NB4 (cell line): ENCODE measurements around the gene DPPA3.
"Not testable (repeated sequence)": the region's sequence is repeated elsewhere in the genome, so short reads cannot be mapped to it uniquely, and the experiment has no call there.

Experiments
- DNase-seq: peaks from one replicate; pipeline ENCODE4 v3.0.0; 2010; ENCODE audit warnings: low read depth
- H3K4me3 ChIP-seq: one replicate; pipeline ENCODE4 v1.5.1; 2011; ENCODE audit warnings: mild to moderate bottlenecking, low read depth, low read length, moderate library complexity
- MYC ChIP-seq: IDR thresholded peaks from 2 replicates; pipeline ENCODE4 v1.6.1; 2011; ENCODE audit warnings: low read depth, low read length
- POLR2A ChIP-seq: IDR thresholded peaks from 2 replicates; pipeline ENCODE4 v1.6.1; 2011; ENCODE audit warnings: mild to moderate bottlenecking; ENCODE audit not compliant: insufficient read length; ENCODE audit errors: extremely low read depth
- TF ChIP-seq, protein P1 (sequence below): IDR thresholded peaks from one replicate; pipeline ENCODE4 v1.5.1; 2012; ENCODE audit warnings: low read depth, low read length
- TF ChIP-seq, protein P2 (sequence below): IDR thresholded peaks from 2 replicates; pipeline ENCODE4 v1.6.1; 2011; ENCODE audit warnings: low read depth, low read length

DPPA3 gene

DNA sequence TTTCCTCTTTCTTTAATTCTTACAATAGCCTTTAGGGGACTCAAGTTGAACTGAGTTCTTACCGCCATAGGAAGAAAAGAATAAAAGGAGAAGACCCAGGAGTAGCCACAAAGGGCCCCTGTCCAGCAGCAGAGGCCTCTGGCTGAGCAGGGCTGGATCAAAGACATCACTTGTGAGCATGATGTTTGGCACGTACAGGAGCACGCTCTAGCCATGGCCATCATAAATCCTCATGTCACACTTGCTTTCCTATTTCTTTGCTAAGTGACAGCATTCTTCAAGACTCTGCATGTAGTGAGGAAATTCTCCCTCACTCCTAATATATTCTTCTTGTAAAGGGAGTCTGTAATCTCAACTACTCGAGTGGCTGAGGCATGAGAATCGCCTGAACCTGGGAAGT is 20.3 kb downstream of the DPPA3 start:
- no peak for DNase-seq
- no peak for TF ChIP-seq POLR2A
- TF ChIP-seq, protein P1, sequence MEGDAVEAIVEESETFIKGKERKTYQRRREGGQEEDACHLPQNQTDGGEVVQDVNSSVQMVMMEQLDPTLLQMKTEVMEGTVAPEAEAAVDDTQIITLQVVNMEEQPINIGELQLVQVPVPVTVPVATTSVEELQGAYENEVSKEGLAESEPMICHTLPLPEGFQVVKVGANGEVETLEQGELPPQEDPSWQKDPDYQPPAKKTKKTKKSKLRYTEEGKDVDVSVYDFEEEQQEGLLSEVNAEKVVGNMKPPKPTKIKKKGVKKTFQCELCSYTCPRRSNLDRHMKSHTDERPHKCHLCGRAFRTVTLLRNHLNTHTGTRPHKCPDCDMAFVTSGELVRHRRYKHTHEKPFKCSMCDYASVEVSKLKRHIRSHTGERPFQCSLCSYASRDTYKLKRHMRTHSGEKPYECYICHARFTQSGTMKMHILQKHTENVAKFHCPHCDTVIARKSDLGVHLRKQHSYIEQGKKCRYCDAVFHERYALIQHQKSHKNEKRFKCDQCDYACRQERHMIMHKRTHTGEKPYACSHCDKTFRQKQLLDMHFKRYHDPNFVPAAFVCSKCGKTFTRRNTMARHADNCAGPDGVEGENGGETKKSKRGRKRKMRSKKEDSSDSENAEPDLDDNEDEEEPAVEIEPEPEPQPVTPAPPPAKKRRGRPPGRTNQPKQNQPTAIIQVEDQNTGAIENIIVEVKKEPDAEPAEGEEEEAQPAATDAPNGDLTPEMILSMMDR, result no peak
- TF ChIP-seq MYC, result no peak
- TF ChIP-seq, protein P2, sequence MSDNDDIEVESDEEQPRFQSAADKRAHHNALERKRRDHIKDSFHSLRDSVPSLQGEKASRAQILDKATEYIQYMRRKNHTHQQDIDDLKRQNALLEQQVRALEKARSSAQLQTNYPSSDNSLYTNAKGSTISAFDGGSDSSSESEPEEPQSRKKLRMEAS, result no peak
- no peak overlapping the region for H3K4me3 ChIP-seq

DNA sequence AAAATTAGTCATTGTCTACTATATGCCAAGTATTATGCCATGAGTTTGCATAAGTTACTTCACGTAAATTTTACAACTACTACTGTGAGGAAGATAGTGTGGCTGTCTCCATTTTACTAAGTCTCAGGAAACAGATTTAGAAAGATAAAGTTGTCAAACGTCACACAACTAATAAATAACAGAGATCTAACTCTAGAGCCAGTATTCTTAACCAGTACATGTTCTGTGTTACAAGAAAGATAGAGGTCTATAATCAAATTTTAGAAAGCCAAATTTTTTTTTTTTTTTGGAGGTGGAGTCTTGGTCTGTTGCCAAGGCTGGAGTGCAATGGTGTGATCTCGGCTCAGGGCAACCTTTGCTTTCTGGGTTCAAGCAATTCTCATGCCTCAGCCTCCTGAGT is 21.8 kb downstream of the DPPA3 start:
- H3K4me3 ChIP-seq, result no peak overlapping the region
- TF ChIP-seq, protein P2, result no peak
- DNase-seq, result no peak

DNA sequence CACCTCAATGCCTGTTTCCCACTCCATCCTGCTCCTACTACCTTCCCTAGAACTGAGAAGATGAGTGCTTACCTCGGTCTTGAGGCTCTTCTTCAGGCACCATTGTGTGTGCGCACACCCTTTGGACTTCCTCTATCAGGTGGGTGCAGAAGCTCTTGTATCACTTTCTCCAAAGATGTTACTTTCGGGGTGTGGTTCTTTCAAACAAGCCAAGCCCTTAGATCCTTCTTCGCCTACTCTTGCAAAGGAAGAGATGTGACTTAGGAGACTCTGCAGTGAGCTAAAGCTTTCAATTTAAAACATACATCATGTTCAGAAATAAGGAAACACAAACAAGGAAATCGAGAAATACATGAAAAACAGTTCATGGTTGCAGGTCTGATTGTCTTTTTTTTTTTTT is 36.0 kb downstream of the DPPA3 start, which contains the start of gene CLEC4C:
Gene CLEC4C, minus strand, starts transcription at position 130 of the 400 bp plus-strand sequence. Its CDS starts 27 bp downstream, at position 103.
- no peak within 1 kb of the TSS for H3K4me3 ChIP-seq
- TF ChIP-seq, protein P1, result no peak
- no peak for DNase-seq

DNA sequence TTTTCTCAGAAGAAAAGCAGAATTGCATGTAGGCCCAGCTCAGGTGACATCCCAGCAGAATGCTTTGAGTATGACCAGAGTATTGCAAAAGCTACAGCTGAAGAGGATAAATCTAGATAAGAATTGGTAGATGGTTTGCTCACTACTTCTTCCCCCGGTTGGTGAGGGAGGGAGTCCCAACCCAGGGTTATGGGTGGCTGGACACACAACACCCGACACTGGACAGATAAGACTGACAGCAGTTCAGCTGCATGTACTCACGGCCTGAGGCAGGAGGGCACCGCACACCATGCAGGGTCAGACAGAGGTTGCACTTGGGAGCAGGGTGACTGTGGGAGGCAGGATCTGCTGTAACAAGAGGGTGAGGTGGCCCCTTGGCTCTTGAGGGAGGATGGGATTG is 37.6 kb downstream of the DPPA3 start:
- no peak overlapping the region for H3K4me3 ChIP-seq
- TF ChIP-seq, protein P2, result no peak
- TF ChIP-seq MYC, result no peak
- TF ChIP-seq POLR2A, result no peak
- TF ChIP-seq, protein P1, result no peak
- no peak for DNase-seq

DNA sequence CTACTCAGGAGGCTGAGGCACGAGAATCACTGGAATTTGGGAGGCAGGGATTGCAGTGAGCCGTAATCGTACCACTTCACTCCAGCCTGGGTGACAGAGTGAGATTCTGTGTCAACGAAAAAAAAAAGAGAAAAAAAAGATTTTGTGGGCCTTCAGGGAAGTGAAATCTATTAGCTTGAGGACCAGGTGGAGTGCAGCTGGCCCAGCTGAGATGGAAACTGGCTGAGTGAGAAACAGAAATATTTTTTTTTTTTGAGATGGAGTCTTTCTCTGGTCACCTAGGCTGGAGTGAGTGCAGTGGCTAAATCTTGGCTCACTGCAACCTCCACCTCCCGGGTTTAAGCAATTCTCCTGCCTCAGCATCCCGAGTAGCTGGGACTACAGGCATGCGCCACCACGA is 38.2 kb downstream of the DPPA3 start:
- H3K4me3 ChIP-seq, result no peak overlapping the region
- DNase-seq, result no peak
- TF ChIP-seq, protein P2, result no peak
- TF ChIP-seq POLR2A (no peak), MYC (no peak)
- TF ChIP-seq, protein P1, result no peak

DNA sequence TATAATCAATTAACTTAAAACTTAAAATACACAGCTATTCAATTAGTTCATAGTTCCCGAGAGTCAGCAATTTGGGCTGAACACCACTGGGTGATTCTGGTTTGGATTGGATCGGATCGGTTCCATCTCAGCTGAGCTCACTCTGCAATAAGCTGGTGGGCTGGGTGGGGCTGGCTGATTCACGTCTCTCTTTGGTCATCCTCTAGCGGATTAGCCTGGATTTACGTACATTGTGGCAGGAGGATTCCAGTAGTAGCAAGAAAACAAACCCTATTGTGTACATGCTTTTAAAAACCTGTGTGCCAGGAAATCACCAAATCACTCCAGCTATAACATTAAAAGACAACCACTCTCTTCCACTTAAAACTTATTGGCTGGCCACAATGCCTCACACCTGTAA is 39.1 kb downstream of the DPPA3 start:
- DNase-seq, result no peak
- H3K4me3 ChIP-seq, result no peak overlapping the region
- TF ChIP-seq, protein P1, result no peak
- no peak for TF ChIP-seq POLR2A
- TF ChIP-seq, protein P2, result no peak
- TF ChIP-seq MYC, result no peak

DNA sequence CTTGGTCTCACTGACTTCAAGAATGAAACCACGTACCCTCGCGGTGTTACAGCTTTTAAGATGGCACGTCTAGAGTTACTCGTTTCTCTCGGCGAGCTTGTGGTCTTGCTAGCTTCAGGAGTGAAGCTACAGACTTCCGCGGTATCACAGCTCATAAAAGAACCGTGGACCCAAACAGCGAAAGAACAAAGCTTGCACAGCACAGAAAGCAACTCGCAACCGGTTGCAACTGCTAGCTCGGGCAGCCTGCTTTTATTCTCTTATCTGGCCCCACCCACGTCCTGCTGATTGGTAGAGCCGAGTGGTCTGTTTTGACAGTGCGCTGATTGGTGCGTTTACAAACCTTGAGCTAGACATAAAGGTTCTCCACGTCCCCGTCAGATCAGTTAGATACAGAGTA is 40.2 kb downstream of the DPPA3 start:
- TF ChIP-seq, protein P1, result no peak
- TF ChIP-seq POLR2A (no peak), MYC (no peak)
- TF ChIP-seq, protein P2, result no peak
- DNase-seq, result peak; percentile 7
- no peak overlapping the region for H3K4me3 ChIP-seq

DNA sequence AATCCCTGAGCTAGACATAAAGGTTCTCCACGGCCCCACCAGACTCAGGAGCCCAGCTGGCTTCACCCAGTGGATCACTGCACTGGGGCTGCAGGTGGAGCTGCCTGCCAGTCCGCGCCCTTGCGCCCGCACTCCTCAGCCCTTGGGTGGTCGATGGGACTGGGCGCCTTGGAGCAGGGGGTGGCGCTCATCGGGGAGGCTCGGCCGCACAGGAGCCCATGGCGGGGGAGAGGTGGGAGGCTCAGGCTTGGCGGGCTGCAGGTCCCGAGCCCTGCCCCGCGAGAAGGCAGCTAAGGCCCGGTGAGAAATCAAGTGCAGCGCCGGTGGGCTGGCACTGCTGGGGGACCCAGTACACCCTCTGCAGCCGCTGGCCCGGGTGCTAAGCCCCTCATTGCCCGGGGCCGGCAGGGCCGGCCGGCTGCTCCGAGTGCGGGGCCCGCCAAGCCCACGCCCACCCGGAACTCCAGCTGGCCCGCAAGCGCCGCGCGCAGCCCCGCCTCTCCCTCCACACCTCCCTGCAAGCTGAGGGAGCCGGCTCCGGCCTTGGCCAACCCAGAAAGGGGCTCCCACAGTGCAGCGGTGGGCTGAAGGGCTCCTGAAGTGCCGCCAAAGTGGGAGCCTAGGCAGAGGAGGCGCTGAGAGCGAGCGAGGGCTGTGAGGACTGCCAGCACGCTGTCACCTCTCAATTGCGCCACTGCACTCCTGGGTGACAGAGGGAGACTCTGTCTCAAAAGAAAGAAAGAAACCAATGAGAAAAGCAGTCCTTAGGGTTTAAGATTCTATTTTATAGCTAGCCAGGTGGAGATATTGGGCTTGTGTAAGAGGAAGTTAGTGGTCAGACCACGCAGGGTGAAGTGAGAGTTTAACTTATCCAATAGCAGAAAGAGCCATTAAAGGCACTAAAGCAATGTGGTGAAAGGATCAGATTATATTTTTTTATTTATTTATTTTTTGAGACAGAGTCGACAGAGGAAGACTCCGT is 41.0 kb downstream of the DPPA3 start:
- peak overlapping the region; percentile 40 for H3K4me3 ChIP-seq
- DNase-seq, result peak; percentile 72

DNA sequence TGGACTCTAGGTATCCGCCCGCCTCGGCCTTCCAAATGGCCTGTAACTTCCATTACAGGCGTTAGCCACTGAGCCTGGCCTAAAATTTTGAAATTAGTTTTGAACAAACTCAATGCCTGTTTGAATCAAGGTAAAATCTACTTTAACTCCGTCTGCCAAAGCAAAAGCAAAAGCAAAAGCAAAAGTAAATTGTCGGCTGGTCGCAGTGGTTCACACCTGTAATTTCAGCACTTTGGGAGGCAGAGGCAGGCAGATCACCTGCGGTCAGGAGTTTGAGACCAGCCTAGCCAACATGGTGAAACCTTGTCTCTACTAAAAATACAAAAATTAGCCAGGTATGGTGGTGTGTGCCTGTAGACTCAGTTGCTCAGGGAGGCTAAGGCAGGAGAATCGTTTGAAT is 44.4 kb downstream of the DPPA3 start:
- not testable (repeated sequence) for H3K4me3 ChIP-seq, DNase-seq
